GM12801 (cell line): Measurements from ENCODE around the gene XDH.

Experiments used
- CTCF ChIP-seq: IDR thresholded peaks from one replicate; pipeline ENCODE4 v1.5.1; 2011; ENCODE audit warnings: control low read depth; ENCODE audit not compliant: insufficient read length; ENCODE audit errors: extremely low read depth

The XDH gene

GRCh38 chr2:31404302-31404701 is 10.2 kb downstream of the XDH start:
- TF ChIP-seq CTCF, result no peak

GRCh38 chr2:31402388-31402787 is 12.2 kb downstream of the XDH start:
- no peak for TF ChIP-seq CTCF

GRCh38 chr2:31401580-31401979 is 13.0 kb downstream of the XDH start:
- TF ChIP-seq CTCF, result no peak

GRCh38 chr2:31398881-31399280 is 15.7 kb downstream of the XDH start:
- TF ChIP-seq CTCF, result no peak

GRCh38 chr2:31397094-31397493 is 17.4 kb downstream of the XDH start:
- TF ChIP-seq CTCF, result no peak

GRCh38 chr2:31390324-31390723 is 24.2 kb downstream of the XDH start:
- TF ChIP-seq CTCF, result no peak

- TF ChIP-seq CTCF, result no peak
Observed at GRCh38 chr2:31388736-31389135, 25.8 kb downstream of the XDH start.

GRCh38 chr2:31387850-31388249 is 26.7 kb downstream of the XDH start:
- TF ChIP-seq CTCF, result no peak
